Measurements from ENCODE around the gene SGIP1.

- TF ChIP-seq CTCF (IDR thresholded peaks at IDR 0.05) (no peak), POLR2A (IDR thresholded peaks at IDR 0.05) (no peak)
These were observed 862 bp upstream of the SGIP1 start for GRCh38 chr1:66532798-66533783.
